HepG2 (cell line): Measurements from ENCODE around the gene PSD. TPM values are rescaled to one million over a fixed set of nuclear protein-coding genes. Genes with fewer than 3 reads are reported as not detected.

Source experiments
- ARNT ChIP-seq: fragments of 450-650 bp; IDR thresholded peaks from 2 replicates; pipeline ENCODE4 v1.6.1; 2017
- DMAP1 ChIP-seq: IDR thresholded peaks from 2 replicates; pipeline ENCODE4 v1.6.1; 2016
- DR1 ChIP-seq: sonication (generic); formaldehyde crosslinking; IDR thresholded peaks from 2 replicates; pipeline ENCODE4 v1.8.0; 2021; ENCODE audit warnings: mild to moderate bottlenecking, missing genetic modification reagents, inconsistent platforms
- FOXK1 ChIP-seq: sonication (generic); formaldehyde crosslinking; IDR thresholded peaks from 2 replicates; pipeline ENCODE4 v1.4.0; 2020; ENCODE audit warnings: low read depth, missing genetic modification reagents, borderline replicate concordance
- KLF12 ChIP-seq: sonication (generic); formaldehyde crosslinking; IDR thresholded peaks from 2 replicates; pipeline ENCODE4 v1.4.0; 2020; ENCODE audit warnings: missing genetic modification reagents, borderline replicate concordance
- NFIB ChIP-seq: sonication (generic); formaldehyde crosslinking; IDR thresholded peaks from 2 replicates; pipeline ENCODE4 v1.9.0; 2021; ENCODE audit warnings: missing genetic modification reagents, mild to moderate bottlenecking, borderline replicate concordance
- NKX3-1 ChIP-seq: sonication (generic); formaldehyde crosslinking; IDR thresholded peaks from 2 replicates; pipeline ENCODE4 v1.5.0; 2020; ENCODE audit warnings: missing genetic modification reagents
- PAWR ChIP-seq: sonication (generic); formaldehyde crosslinking; IDR thresholded peaks from 2 replicates; pipeline ENCODE4 v1.4.0; 2020; ENCODE audit warnings: missing genetic modification reagents, mild to moderate bottlenecking, borderline replicate concordance
- RAD21 ChIP-seq: fragments of 450-650 bp; formaldehyde crosslinking; IDR thresholded peaks from 2 replicates; pipeline ENCODE4 v1.5.0; 2020; ENCODE audit warnings: mild to moderate bottlenecking
- RAD51 ChIP-seq: fragments of 450-650 bp; IDR thresholded peaks from 2 replicates; pipeline ENCODE4 v1.6.1; 2016; ENCODE audit warnings: borderline replicate concordance
- RARG ChIP-seq: sonication (generic); formaldehyde crosslinking; IDR thresholded peaks from 2 replicates; pipeline ENCODE4 v1.4.0; 2020; ENCODE audit warnings: low read depth, mild to moderate bottlenecking, missing genetic modification reagents
- RBFOX2 ChIP-seq: fragments of 200-400 bp; formaldehyde crosslinking; IDR thresholded peaks from 2 replicates; pipeline ENCODE4 v1.6.1; 2017; ENCODE audit warnings: low read depth, mild to moderate bottlenecking, low read length
- SIX1 ChIP-seq: sonication (generic); formaldehyde crosslinking; IDR thresholded peaks from 2 replicates; pipeline ENCODE4 v1.4.0; 2020; ENCODE audit warnings: missing genetic modification reagents, borderline replicate concordance
- TBX3 ChIP-seq: fragments of 450-650 bp; IDR thresholded peaks from 2 replicates; pipeline ENCODE4 v1.6.1; 2017; ENCODE audit warnings: antibody characterized with exemption, mild to moderate bottlenecking, inconsistent platforms, borderline replicate concordance
- ZBTB7A ChIP-seq: sonication (generic); formaldehyde crosslinking; IDR thresholded peaks from 2 replicates; pipeline ENCODE4 v1.8.0; 2022; ENCODE audit warnings: mild to moderate bottlenecking, missing genetic modification reagents
- ZNF230 ChIP-seq: sonication (generic); formaldehyde crosslinking; IDR thresholded peaks from 2 replicates; pipeline ENCODE4 v1.4.0; 2020; ENCODE audit warnings: mild to moderate bottlenecking, missing genetic modification reagents
- ZNF251 ChIP-seq: sonication (generic); formaldehyde crosslinking; IDR thresholded peaks from 2 replicates; pipeline ENCODE4 v1.9.0; 2021; ENCODE audit warnings: mild to moderate bottlenecking, missing genetic modification reagents
- ZNF282 ChIP-seq: fragments of 450-650 bp; IDR thresholded peaks from 2 replicates; pipeline ENCODE4 v1.6.1; 2018; ENCODE audit not compliant: partially characterized antibody
- ZNF33A ChIP-seq: sonication (generic); formaldehyde crosslinking; IDR thresholded peaks from 2 replicates; pipeline ENCODE4 v1.5.1; 2020; ENCODE audit warnings: missing genetic modification reagents, mild to moderate bottlenecking, moderate library complexity, borderline replicate concordance
- ZNF564 ChIP-seq: sonication (generic); formaldehyde crosslinking; IDR thresholded peaks from 2 replicates; pipeline ENCODE4 v1.8.1; 2023; ENCODE audit warnings: mild to moderate bottlenecking, missing genetic modification reagents
- ZNF577 ChIP-seq: sonication (generic); formaldehyde crosslinking; IDR thresholded peaks from 2 replicates; pipeline ENCODE4 v1.4.0; 2020; ENCODE audit warnings: mild to moderate bottlenecking, low read depth, missing genetic modification reagents, borderline replicate concordance
- ZNF773 ChIP-seq: sonication (generic); formaldehyde crosslinking; IDR thresholded peaks from 2 replicates; pipeline ENCODE4 v1.4.0; 2020; ENCODE audit warnings: missing genetic modification reagents, borderline replicate concordance
- ZSCAN22 ChIP-seq: sonication (generic); formaldehyde crosslinking; IDR thresholded peaks from 2 replicates; pipeline ENCODE4 v1.4.0; 2020; ENCODE audit warnings: mild to moderate bottlenecking, missing genetic modification reagents
- polyA plus RNA-seq, 8 experiments: library from polyadenylated mRNA; depleted of rRNA in 3 of 8; stranded (reverse) in 7 of 8; unstranded in 1 of 8; fragments of >200 nt; fragmentation: Illumina TruSeq in 4 of 8; extraction: Trizol in 4 of 8; gene quantifications; 2 replicates each; pipeline versions ENCODE4 v1.2.1 to v1.2.3, GENCODE V29; 2011 to 2016; ENCODE audit warnings: low read depth in 4 of 8, missing spikeins in 1 of 8, mixed read lengths in 1 of 8; ENCODE audit not compliant: insufficient read depth in 1 of 8
- total RNA-seq, 5 experiments: library from RNA; depleted of rRNA; stranded (reverse); fragments of >200 nt; fragmentation: Illumina TruSeq; extraction: Trizol; gene quantifications; 2 replicates each; pipeline ENCODE4 v1.2.3, GENCODE V29; 2016; ENCODE audit warnings: low read depth in 1 of 5
- TF ChIP-seq, protein P1 (sequence below): sonication (generic); formaldehyde crosslinking; IDR thresholded peaks from 2 replicates; pipeline ENCODE4 v1.4.0; 2020; ENCODE audit warnings: mild to moderate bottlenecking, missing genetic modification reagents
- TF ChIP-seq, protein P2 (sequence below), 2 experiments: sonication (generic) in 1 of 2; formaldehyde crosslinking in 1 of 2; IDR thresholded peaks; 2 replicates each; pipeline versions ENCODE4 v1.5.1 to v1.6.1; 2011 to 2020; ENCODE audit warnings: borderline replicate concordance in 1 of 2, low read depth in 1 of 2, low read length in 1 of 2, mild to moderate bottlenecking in 1 of 2, missing genetic modification reagents in 1 of 2, moderate library complexity in 1 of 2
- TF ChIP-seq, protein P3 (sequence below): sonication (generic); formaldehyde crosslinking; IDR thresholded peaks from 2 replicates; pipeline ENCODE4 v1.4.0; 2020; ENCODE audit warnings: missing genetic modification reagents, borderline replicate concordance

Gene PSD
- total and polyA plus RNA-seq, 2 of the 13 experiments (the other 11 are each of a cell fraction or from before 2014, with no cell fraction given), result 0.35 to 0.58 TPM

DNA sequence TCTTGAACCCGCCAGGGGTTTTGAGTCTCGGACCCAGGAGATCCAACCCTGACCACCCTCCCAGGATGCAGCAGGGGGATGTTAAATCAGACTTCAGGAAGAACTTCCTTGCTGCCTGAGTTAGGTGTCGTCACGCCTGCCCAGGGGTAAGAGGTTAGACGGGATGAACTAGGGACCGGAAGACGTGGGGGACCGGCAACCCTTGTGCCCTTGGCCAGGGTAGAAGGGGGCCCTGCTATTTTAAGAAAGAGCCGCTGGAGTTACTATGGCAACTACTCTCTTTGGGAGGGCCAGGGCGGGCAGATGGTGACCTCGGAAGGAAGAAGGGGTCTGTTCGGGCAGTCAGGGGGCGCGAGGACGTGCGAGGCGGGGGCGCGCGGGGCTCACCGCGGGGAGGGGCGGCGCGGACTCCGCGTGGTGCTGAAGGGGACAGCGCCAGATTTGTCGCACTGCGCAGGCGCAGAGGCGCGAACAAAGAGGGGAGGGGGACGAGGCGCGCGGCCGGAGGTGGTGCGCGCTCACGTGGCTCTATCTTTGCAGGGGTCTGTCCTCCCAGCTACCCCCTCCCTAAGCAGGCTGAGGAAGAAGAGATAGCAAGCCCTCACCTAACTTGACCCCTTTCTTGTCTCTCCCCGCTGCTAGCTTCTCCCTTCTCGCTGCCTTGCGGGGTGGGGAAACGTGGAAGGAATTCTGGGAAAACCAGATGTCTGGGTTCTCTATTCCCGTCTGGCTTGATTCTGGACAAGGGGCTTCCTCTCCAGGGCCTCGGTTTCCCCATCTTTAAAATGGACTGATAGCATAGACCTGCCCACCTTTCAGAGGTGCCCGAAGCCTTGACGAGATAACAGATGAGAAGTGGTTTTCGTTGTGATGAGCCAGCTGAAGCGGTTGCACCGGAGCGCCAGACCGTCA lies 940 bp upstream of the PSD start (continued):
- TF ChIP-seq, protein P1, sequence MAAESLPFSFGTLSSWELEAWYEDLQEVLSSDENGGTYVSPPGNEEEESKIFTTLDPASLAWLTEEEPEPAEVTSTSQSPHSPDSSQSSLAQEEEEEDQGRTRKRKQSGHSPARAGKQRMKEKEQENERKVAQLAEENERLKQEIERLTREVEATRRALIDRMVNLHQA, result no peak
- TF ChIP-seq DMAP1 (CRISPR knock-in tag) (no peak), KLF12 (CRISPR knock-in tag) (0 out of 2 replicates have a peak, but pooled peaks have one; percentile 78), ZNF773 (peak; percentile 88; the same call in 1 of the 2 replicates), NFIB (no peak), RAD51 (no peak), FOXK1 (CRISPR knock-in tag) (no peak; the same call in 1 of the 2 replicates), ZNF230 (CRISPR knock-in tag) (peak; percentile 24; the same call in 1 of the 2 replicates), ZNF282 (no peak), SIX1 (no peak), RARG (no peak), ZSCAN22 (no peak), TBX3 (no peak), ZNF564 (CRISPR knock-in tag) (no peak), ZNF251 (CRISPR knock-in tag) (no peak), DR1 (CRISPR knock-in tag) (no peak), ZBTB7A (CRISPR knock-in tag) (no peak; the same call in none of the 2 replicates), PAWR (CRISPR knock-in tag) (no peak), RBFOX2 (0 out of 2 replicates have a peak, but pooled peaks have one; percentile 26), ZNF577 (CRISPR knock-in tag) (no peak), ZNF33A (no peak), ARNT (no peak), RAD21 (no peak), NKX3-1 (CRISPR knock-in tag) (peak; percentile 82)
- TF ChIP-seq, protein P2, sequence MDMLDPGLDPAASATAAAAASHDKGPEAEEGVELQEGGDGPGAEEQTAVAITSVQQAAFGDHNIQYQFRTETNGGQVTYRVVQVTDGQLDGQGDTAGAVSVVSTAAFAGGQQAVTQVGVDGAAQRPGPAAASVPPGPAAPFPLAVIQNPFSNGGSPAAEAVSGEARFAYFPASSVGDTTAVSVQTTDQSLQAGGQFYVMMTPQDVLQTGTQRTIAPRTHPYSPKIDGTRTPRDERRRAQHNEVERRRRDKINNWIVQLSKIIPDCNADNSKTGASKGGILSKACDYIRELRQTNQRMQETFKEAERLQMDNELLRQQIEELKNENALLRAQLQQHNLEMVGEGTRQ (IDR thresholded peaks at IDR 0.05; ENCODE audit: low read depth, low read length), result no peak
- TF ChIP-seq, protein P2 (CRISPR knock-in tag; IDR thresholded peaks at IDR 0.05; ENCODE audit: borderline replicate concordance), result no peak; the same call in 1 of the 2 replicates
- TF ChIP-seq, protein P3, sequence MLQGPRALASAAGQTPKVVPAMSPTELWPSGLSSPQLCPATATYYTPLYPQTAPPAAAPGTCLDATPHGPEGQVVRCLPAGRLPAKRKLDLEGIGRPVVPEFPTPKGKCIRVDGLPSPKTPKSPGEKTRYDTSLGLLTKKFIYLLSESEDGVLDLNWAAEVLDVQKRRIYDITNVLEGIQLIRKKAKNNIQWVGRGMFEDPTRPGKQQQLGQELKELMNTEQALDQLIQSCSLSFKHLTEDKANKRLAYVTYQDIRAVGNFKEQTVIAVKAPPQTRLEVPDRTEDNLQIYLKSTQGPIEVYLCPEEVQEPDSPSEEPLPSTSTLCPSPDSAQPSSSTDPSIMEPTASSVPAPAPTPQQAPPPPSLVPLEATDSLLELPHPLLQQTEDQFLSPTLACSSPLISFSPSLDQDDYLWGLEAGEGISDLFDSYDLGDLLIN (CRISPR knock-in tag), result peak; percentile 69; the same call in 1 of the 2 replicates
